HepG2 (cell line): ENCODE data around the gene HSD17B11. TPM values are rescaled to one million over a fixed set of nuclear protein-coding genes. Genes with fewer than 3 reads are reported as not detected.

Experiments
- ARNT2 ChIP-seq: sonication (generic); formaldehyde crosslinking; IDR thresholded peaks from 2 replicates; pipeline ENCODE4 v1.8.0; 2022; ENCODE audit warnings: mild to moderate bottlenecking, low read depth, missing genetic modification reagents, moderate library complexity
- CSRNP2 ChIP-seq: sonication (generic); formaldehyde crosslinking; conservative IDR thresholded peaks from 2 replicates; pipeline ENCODE4 v1.8.0; 2022; ENCODE audit warnings: low read depth, missing genetic modification reagents
- MAF1 ChIP-seq: sonication (generic); formaldehyde crosslinking; IDR thresholded peaks from 2 replicates; pipeline ENCODE4 v1.5.0; 2020; ENCODE audit warnings: missing genetic modification reagents, borderline replicate concordance
- MLXIP ChIP-seq: sonication (generic); formaldehyde crosslinking; IDR thresholded peaks from 2 replicates; pipeline ENCODE4 v1.9.0; 2021; ENCODE audit warnings: missing genetic modification reagents, borderline replicate concordance
- NAIF1 ChIP-seq: sonication (generic); formaldehyde crosslinking; IDR thresholded peaks from 2 replicates; pipeline ENCODE4 v1.5.0; 2020; ENCODE audit warnings: mild to moderate bottlenecking, missing genetic modification reagents, borderline replicate concordance
- NONO ChIP-seq, 2 experiments: fragments of 450-650 bp in 1 of 2; sonication (generic) in 1 of 2; formaldehyde crosslinking in 1 of 2; IDR thresholded peaks in 1 of 2; conservative IDR thresholded peaks in 1 of 2; 2 replicates each; pipeline versions ENCODE4 v1.6.1 to v1.8.0; 2017 to 2022; ENCODE audit warnings: mild to moderate bottlenecking in 1 of 2, missing genetic modification reagents in 1 of 2, moderate library complexity in 1 of 2
- PRDM15 ChIP-seq: sonication (generic); formaldehyde crosslinking; IDR thresholded peaks from 2 replicates; pipeline ENCODE4 v1.4.0; 2020; ENCODE audit warnings: missing genetic modification reagents
- RFXAP ChIP-seq: sonication (generic); formaldehyde crosslinking; IDR thresholded peaks from 2 replicates; pipeline ENCODE4 v1.4.0; 2020; ENCODE audit warnings: missing genetic modification reagents, borderline replicate concordance
- ZBTB26 ChIP-seq: IDR thresholded peaks from 2 replicates; pipeline ENCODE4 v1.6.1; 2016; ENCODE audit warnings: missing compliant biosample characterization, missing genetic modification reagents, borderline replicate concordance
- ZMYM4 ChIP-seq: sonication (generic); formaldehyde crosslinking; IDR thresholded peaks from 2 replicates; pipeline ENCODE4 v1.8.1; 2023; ENCODE audit warnings: mild to moderate bottlenecking, missing genetic modification reagents
- ZNF510 ChIP-seq: sonication (generic); formaldehyde crosslinking; IDR thresholded peaks from 2 replicates; pipeline ENCODE4 v1.4.0; 2020; ENCODE audit warnings: low read depth, mild to moderate bottlenecking, missing genetic modification reagents
- ZNF605 ChIP-seq: sonication (generic); formaldehyde crosslinking; IDR thresholded peaks from 2 replicates; pipeline ENCODE4 v1.8.0; 2022; ENCODE audit warnings: mild to moderate bottlenecking, missing genetic modification reagents
- ZNF709 ChIP-seq: sonication (generic); formaldehyde crosslinking; IDR thresholded peaks from 2 replicates; pipeline ENCODE4 v1.5.0; 2020; ENCODE audit warnings: mild to moderate bottlenecking, missing genetic modification reagents
- ZSCAN20 ChIP-seq: sonication (generic); formaldehyde crosslinking; IDR thresholded peaks from 2 replicates; pipeline ENCODE4 v1.4.0; 2020; ENCODE audit warnings: missing genetic modification reagents, mild to moderate bottlenecking, borderline replicate concordance
- ZSCAN25 ChIP-seq: sonication (generic); formaldehyde crosslinking; IDR thresholded peaks from 2 replicates; pipeline ENCODE4 v1.8.0; 2022; ENCODE audit warnings: mild to moderate bottlenecking, missing genetic modification reagents
- ZSCAN5A ChIP-seq: sonication (generic); formaldehyde crosslinking; IDR thresholded peaks from 2 replicates; pipeline ENCODE4 v1.8.0; 2022; ENCODE audit warnings: mild to moderate bottlenecking, missing genetic modification reagents, borderline replicate concordance
- ZSCAN9 ChIP-seq: IDR thresholded peaks from 2 replicates; pipeline ENCODE4 v1.6.1; 2016; ENCODE audit warnings: borderline replicate concordance
- polyA plus RNA-seq, 8 experiments: library from polyadenylated mRNA; depleted of rRNA in 3 of 8; stranded (reverse) in 7 of 8; unstranded in 1 of 8; fragments of >200 nt; fragmentation: Illumina TruSeq in 4 of 8; extraction: Trizol in 4 of 8; gene quantifications; 2 replicates each; pipeline versions ENCODE4 v1.2.1 to v1.2.3, GENCODE V29; 2011 to 2016; ENCODE audit warnings: low read depth in 4 of 8, missing spikeins in 1 of 8, mixed read lengths in 1 of 8; ENCODE audit not compliant: insufficient read depth in 1 of 8
- total RNA-seq, 5 experiments: library from RNA; depleted of rRNA; stranded (reverse); fragments of >200 nt; fragmentation: Illumina TruSeq; extraction: Trizol; gene quantifications; 2 replicates each; pipeline ENCODE4 v1.2.3, GENCODE V29; 2016; ENCODE audit warnings: low read depth in 1 of 5

The HSD17B11 gene
- total and polyA plus RNA-seq, 2 of the 13 experiments (the other 11 are each of a cell fraction or from before 2014, with no cell fraction given), result 121 to 158 TPM

- no peak for TF ChIP-seq CSRNP2 (CRISPR knock-in tag)
- TF ChIP-seq ZNF605 (CRISPR knock-in tag), result no peak; the same call in 1 of the 2 replicates
- peak; percentile 82; the same call in 1 of the 2 replicates for TF ChIP-seq ZSCAN9
- TF ChIP-seq NONO (IDR thresholded peaks at IDR 0.05), result no peak
- 0 out of 2 replicates have a peak, but pooled peaks have one; percentile 36 for TF ChIP-seq NONO (CRISPR knock-in tag; conservative IDR thresholded peaks at IDR 0.05)
- TF ChIP-seq MLXIP (CRISPR knock-in tag), result no peak
- TF ChIP-seq PRDM15 (CRISPR knock-in tag), result no peak
- no peak for TF ChIP-seq RFXAP (CRISPR knock-in tag)
- no peak for TF ChIP-seq ZSCAN5A (CRISPR knock-in tag)
- 0 out of 2 replicates have a peak, but pooled peaks have one; percentile 19 for TF ChIP-seq ZNF510 (CRISPR knock-in tag)
- TF ChIP-seq ZSCAN20, result no peak
- TF ChIP-seq NAIF1 (CRISPR knock-in tag), result peak; percentile 7; the same call in 1 of the 2 replicates
- TF ChIP-seq ZSCAN25 (CRISPR knock-in tag), result no peak
- no peak for TF ChIP-seq ZNF709 (CRISPR knock-in tag)
- no peak for TF ChIP-seq ZBTB26 (CRISPR knock-in tag)
- TF ChIP-seq ZMYM4 (CRISPR knock-in tag), result no peak; the same call in 1 of the 2 replicates
- no peak for TF ChIP-seq MAF1
- no peak for TF ChIP-seq ARNT2
Measured at GRCh38 chr4:87419578-87420249, 28.7 kb upstream of the HSD17B11 start (continued).
